Smooth muscle cell of the brain vasculature (primary cell): ENCODE data around the gene RSPO4.
"Not testable (repeated sequence)": the region's sequence is repeated elsewhere in the genome, so short reads cannot be mapped to it uniquely, and the experiment has no call there.

Source experiments
- DNase-seq: peaks from one replicate; pipeline ENCODE4 v3.0.0-alpha.2; 2012; ENCODE audit warnings: low read depth, low spot score

The RSPO4 gene

DNA sequence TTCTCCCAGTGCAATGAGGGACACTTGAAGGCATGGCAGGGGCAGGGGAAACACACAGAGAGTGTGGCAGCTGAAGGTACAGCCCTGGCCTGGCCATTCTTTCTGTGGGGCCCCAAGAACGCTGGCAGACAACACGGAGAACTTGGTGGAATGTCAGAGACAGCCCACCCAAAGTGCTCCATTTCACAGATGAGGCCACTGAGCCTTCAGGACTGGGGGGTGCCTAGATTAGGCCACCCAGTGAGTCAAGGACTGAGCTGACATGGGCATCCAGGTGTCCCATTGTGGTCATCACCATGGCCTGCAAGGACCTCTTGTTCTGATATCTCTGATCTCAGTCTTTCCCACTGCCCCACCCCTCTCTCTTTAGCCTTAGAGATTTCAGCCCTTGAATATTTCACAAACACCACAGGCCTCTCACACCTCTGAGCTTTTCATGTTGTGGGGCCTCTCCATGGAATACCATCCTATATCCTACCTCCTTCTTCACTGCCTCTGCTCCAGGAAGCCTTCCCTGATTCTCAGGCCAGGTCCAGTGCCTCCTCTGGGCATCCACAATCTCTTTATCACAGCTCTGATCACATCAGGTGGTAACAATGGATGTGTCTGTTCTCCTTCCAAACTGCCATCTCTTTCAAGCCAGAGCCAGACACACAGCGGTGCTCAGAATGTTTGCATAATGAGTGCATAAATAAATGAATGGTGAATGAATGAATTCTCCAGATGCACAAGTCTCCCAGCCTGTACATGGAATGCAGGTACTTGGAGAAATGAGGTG, 2.0 kb upstream of the RSPO4 start:
- DNase-seq = no peak

GRCh38 chr20:1002682-1003561, 811 bp upstream of the RSPO4 start:
- DNase-seq = no peak

DNA sequence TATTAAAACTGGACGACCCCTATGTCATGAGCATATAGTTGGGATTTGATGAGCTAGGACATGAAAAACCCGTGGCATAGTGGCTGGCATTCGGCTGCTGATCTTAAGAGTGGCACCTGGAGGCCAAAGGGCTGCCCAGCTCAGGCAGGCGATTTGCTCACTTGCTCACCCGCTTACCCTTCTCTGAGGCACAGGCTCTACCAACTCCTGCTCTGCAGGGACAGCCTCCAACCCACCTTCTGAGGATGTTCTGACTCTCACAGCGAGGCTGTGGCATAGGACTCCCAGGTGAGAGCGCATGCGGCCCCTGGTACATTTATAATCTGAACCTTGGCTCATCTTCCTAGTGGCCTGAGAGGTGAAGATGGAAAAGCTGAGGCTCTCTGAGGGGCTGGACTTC, 995 bp downstream of the RSPO4 start:
- DNase-seq = no peak

DNA sequence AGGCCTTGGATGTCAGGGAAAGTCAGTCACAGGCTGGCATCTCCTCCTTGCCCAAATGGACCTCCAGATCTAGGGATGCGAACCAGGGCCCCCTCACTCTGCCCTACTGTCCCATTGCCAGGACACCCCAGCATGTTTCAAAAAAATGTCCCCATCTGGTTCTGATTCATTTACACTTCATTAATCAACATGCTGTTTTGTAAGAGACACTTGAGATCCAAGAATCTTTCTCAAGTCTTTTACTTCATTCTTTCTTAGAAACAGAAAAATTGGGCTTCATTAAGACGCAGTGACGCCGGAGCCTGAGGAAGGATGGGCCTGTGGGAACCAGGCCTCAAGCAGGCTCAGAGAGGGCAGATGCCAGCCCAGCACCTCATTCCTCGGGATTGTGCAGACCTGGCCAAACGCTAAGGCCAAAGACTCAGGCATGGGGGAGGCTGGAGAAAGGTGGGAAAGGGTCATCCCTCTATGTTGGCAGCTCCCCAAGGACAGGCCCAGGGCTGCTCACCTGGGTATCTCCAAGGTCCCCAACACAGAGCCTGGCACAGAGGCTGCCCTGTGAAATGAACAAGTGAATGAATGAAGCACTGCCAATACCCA, 3.8 kb downstream of the RSPO4 start:
- no peak for DNase-seq

GRCh38 chr20:997486-997885, 4.6 kb downstream of the RSPO4 start:
- no peak for DNase-seq

DNA sequence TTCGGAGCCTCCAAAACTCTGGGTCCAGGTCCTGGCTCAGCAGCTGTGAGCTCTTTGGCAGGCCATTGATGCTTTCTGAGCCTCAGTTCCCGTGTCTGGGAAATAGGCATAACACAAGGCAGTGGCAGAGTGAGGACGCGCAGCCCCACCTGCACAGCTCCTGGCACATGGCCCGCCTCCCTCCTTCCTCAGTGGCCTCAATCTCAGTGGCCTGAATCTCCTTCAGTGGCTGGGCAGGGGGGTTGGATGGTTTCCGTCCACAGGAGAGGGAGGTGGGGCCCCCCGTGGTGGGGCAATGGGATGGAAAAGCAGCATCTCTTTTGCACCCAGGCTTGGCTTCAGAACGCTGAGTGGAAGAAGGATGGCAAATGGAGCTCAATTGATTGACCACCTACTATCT, 5.1 kb downstream of the RSPO4 start:
- no peak for DNase-seq

DNA sequence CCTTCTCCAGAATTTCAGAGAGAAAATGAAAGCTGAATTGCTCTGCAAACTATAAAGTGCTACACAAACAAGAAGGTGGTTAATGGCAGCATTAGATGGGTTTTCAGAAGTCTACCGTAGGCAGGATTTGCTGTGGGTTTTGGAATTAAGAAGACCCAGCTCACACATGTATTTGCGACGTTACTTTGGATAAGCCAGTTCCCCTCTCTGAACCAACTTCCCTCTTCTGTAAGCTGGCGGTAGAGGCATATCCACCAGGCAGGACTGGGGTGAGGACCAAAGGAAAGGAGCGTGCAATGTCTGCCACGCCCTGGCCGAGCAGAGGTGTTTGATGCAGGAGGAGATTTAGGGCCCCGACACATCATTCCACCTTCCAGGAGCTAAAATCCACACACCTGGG, 6.9 kb downstream of the RSPO4 start:
- DNase-seq = no peak

GRCh38 chr20:992801-993535, 9.1 kb downstream of the RSPO4 start:
- DNase-seq = no peak

DNA sequence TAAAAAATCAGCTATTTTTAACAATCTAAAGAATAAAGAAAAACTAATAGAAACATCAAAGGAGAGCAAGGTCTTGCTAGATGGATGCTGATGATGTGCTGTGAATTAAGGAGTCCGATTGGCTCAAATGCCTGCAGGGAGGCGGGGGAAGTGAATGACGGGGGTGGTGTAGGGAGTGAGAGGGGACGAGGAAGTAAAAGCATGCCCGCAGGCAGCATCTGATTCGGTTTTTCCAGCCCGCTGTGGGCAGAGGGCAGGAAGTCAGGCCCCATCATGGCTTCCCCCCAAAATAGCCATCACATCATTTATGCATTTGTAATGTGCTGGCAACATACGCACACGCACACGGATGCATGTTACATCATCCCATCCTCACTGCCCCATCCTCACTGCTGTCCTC, 10.3 kb downstream of the RSPO4 start:
- DNase-seq = no peak

GRCh38 chr20:990293-990959, 11.7 kb downstream of the RSPO4 start:
- DNase-seq = no peak

GRCh38 chr20:988272-988671, 13.8 kb downstream of the RSPO4 start:
- no peak for DNase-seq

DNA sequence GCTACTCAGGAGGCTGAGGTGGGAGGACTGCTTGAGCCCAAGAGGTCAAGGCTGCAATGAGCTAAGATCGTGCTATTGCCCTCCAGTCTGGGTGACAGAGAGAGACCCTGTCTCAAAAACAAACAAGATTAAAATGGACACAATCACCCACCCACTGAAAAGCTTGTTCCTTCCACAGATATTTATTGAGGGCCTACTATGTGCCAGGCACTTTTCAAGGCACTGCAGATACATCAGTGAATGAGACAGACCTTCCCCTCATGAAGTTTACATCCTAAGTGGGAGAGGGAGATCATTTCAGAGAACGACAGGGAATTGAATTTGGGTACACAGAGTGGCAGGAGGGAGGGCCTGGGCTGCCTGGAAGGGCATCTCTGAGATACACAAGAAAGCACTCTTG, 14.4 kb downstream of the RSPO4 start:
- no peak for DNase-seq

DNA sequence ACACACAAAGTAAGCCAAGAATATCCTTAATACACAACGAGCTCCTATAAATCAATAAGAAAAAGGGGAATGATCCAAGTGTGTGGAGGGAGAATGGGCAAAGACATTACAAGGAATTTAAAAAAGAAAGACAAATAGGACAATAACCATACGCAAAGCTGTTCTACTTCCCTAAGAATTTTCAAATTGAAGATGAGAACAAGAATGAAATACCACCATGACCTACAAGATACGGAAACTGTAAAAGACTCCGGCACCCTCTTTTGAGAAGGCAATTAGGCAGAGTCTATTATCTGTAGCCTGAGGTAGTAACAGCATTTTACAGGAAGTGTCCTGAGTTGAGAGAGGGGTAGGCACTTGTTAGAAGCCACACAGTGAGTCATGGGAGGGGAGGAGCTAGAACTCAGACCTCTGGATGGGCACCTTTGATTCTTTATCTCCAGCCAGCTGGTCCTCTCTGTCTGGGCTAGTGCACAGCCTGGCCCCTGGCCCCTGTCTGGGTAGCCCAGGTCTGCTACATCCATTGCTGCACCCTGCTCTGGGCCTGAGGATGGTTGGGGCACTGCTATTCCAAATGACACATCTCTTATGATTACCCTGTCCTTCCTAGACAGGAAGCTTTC, 15.3 kb downstream of the RSPO4 start:
- DNase-seq = no peak

DNA sequence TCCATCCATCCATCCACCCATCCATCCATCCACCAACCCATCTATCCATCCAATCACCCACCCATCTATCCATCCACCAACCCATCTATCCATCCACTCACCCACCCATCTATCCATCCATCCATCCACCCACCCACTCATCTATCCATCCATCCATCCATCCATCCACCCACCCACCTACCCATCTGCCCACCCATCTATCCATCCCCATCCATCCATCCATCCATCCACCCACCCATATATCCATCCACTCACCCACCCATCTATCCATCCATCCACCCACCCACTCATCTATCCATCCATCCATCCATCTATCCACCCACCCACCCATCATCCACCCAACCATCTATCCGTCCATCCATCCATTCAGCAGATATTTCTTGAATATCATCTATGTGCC, 17.1 kb downstream of the RSPO4 start:
- DNase-seq = not testable (repeated sequence)

DNA sequence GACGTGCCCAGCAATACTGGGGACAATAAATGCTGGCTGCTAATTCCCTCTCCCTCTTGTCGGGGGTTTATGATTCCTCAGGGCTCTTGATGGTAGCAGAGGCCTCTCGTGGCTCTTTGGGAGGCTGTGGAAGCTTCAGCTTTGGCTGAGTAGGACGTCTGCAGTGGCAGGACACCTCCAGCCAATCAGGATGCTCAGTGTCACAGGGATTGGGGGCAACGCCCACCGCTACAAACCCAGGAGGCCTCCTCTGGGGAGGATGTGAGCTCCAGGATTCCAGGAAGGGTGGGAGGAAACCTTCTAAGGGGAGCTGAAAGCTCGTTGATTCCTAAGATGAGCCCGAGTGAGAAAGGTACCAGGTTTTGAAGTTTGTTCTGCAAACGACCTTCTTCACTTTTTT, 19.4 kb downstream of the RSPO4 start:
- no peak for DNase-seq

GRCh38 chr20:977021-977420, 25.1 kb downstream of the RSPO4 start:
- DNase-seq = no peak

- DNase-seq = no peak
Measured at GRCh38 chr20:976033-976432, 26.1 kb downstream of the RSPO4 start.

GRCh38 chr20:973785-974194, 28.3 kb downstream of the RSPO4 start:
- DNase-seq = no peak

DNA sequence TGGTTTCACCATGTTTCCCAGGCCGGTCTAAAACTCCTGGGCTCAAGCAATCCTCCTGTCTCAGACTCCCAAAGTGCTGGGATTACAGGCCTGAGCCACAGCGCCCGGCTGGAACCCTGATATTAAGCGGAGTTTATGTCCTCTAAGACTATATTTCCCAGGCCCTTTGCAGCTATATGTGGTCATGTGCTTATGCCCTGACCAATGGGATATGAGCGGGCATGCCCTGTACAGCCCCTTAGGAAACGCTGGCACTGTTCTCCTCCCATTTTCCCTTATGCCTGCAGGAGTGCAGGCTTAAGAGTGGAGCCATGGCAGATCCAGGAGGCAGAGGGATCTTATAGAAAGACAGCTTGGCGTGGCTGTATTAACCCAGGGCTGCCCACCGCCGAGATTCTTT, 29.9 kb downstream of the RSPO4 start:
- no peak for DNase-seq

GRCh38 chr20:971346-971745, 30.8 kb downstream of the RSPO4 start:
- no peak for DNase-seq

GRCh38 chr20:969868-970267, 32.2 kb downstream of the RSPO4 start:
- no peak for DNase-seq
